ENCODE measurements around the gene RIMBP2.

RIMBP2 gene

GRCh38 chr12:130555221-130555620 is 160.9 kb downstream of the RIMBP2 start:
- H3K9me3 ChIP-seq (ENCODE audit: control insufficient read depth, insufficient read depth, low read depth, low read length) = no peaks in the 10 kb centered on the region
- H3K36me3 ChIP-seq (ENCODE audit: control insufficient read depth in 2 of 2, insufficient read depth in 1 of 2, low read length in 2 of 2) = no peaks in the 10 kb centered on the region
- no peak for TF ChIP-seq ZNF621 (tag by site-specific recombination; IDR thresholded peaks at IDR 0.05)
- no peak for TF ChIP-seq SP7 (tag by site-specific recombination; IDR thresholded peaks at IDR 0.05)
- no peak for TF ChIP-seq ZNF433 (tag by site-specific recombination; IDR thresholded peaks at IDR 0.05; ENCODE audit: low read depth)
- no peak for TF ChIP-seq ZNF223 (tag by site-specific recombination; IDR thresholded peaks at IDR 0.05)
- TF ChIP-seq ZNF112 (tag by site-specific recombination; IDR thresholded peaks at IDR 0.05) = no peak
- TF ChIP-seq PRDM1 (tag by site-specific recombination; IDR thresholded peaks at IDR 0.05) = no peak
- TF ChIP-seq ZNF558 (tag by site-specific recombination; IDR thresholded peaks at IDR 0.05) = no peak
- no peak for TF ChIP-seq ZNF530 (tag by site-specific recombination; IDR thresholded peaks at IDR 0.05; ENCODE audit: low read depth)
- TF ChIP-seq ZNF560 (tag by site-specific recombination; IDR thresholded peaks at IDR 0.05; ENCODE audit: borderline replicate concordance) = no peak
- TF ChIP-seq ZNF146 (tag by site-specific recombination; IDR thresholded peaks at IDR 0.05) = no peak
- no peak for TF ChIP-seq ZNF140 (tag by site-specific recombination; IDR thresholded peaks at IDR 0.05)
- TF ChIP-seq ZBTB11 (tag by site-specific recombination; conservative IDR thresholded peaks at IDR 0.05; ENCODE audit: low read depth) = no peak
- TF ChIP-seq ZNF202 (tag by site-specific recombination; IDR thresholded peaks at IDR 0.05; ENCODE audit: borderline replicate concordance) = no peak
- no peak for TF ChIP-seq ZNF274 (IDR thresholded peaks at IDR 0.05; ENCODE audit: low read length)
- no peak for TF ChIP-seq ZNF274 (tag by site-specific recombination; IDR thresholded peaks at IDR 0.05; ENCODE audit: borderline replicate concordance)
- TF ChIP-seq ZNF155 (tag by site-specific recombination; IDR thresholded peaks at IDR 0.05) = no peak
- TF ChIP-seq FEZF1 (tag by site-specific recombination; IDR thresholded peaks at IDR 0.05) = no peak
- no peak for TF ChIP-seq GFI1B (tag by site-specific recombination; IDR thresholded peaks at IDR 0.05)
- no peak for TF ChIP-seq ZNF398 (tag by site-specific recombination; IDR thresholded peaks at IDR 0.05)
- TF ChIP-seq ZXDB (tag by site-specific recombination; IDR thresholded peaks at IDR 0.05) = no peak
- TF ChIP-seq EGR2 (tag by site-specific recombination; IDR thresholded peaks at IDR 0.05; ENCODE audit: low read depth) = no peak
- ChIA-PET POLR2A (no interaction called here), CTCF (no interaction called here)
- H3K4me1 ChIP-seq (ENCODE audit: control insufficient read depth, insufficient read depth, low read length) = no peaks in the 10 kb centered on the region
- no peak overlapping the region for H3K27ac ChIP-seq (ENCODE audit: extremely low read depth, low read depth, low read length)
- no peak overlapping the region for H3K4me3 ChIP-seq (ENCODE audit: low read depth, low read length)

GRCh38 chr12:130552483-130552996 is 163.6 kb downstream of the RIMBP2 start:
- POLR2A ChIA-PET = no interaction called here
- Histone ChIP-seq H3K4me1 (ENCODE audit: control insufficient read depth, insufficient read depth, low read length) (no peaks in the 10 kb centered on the region), H3K9me3 (ENCODE audit: control insufficient read depth, insufficient read depth, low read depth, low read length) (no peaks in the 10 kb centered on the region), H3K4me3 (ENCODE audit: low read depth, low read length) (no peak overlapping the region), H3K27ac (ENCODE audit: extremely low read depth, low read depth, low read length) (no peak overlapping the region), H3K36me3 (ENCODE audit: control insufficient read depth in 2 of 2, insufficient read depth in 1 of 2, low read length in 2 of 2) (no peaks in the 10 kb centered on the region)
- CTCF ChIA-PET = no interaction called here
- TF ChIP-seq PRDM6 (tag by site-specific recombination; IDR thresholded peaks at IDR 0.05) (no peak), ZFP41 (tag by site-specific recombination; IDR thresholded peaks at IDR 0.05; ENCODE audit: borderline replicate concordance) (no peak), ZNF292 (tag by site-specific recombination; IDR thresholded peaks at IDR 0.05; ENCODE audit: borderline replicate concordance, low read depth) (no peak), OVOL3 (tag by site-specific recombination; IDR thresholded peaks at IDR 0.05) (no peak), ZNF776 (tag by site-specific recombination; IDR thresholded peaks at IDR 0.05; ENCODE audit: borderline replicate concordance) (no peak), REST (tag by site-specific recombination; IDR thresholded peaks at IDR 0.05) (peak; percentile 93), ZNF239 (tag by site-specific recombination; IDR thresholded peaks at IDR 0.05) (no peak)

All from HEK293 (cell line).